Gastroesophageal sphincter (tissue), 3 donors: Measurements from ENCODE around the gene CHCHD1.

ENCODE experiments used
- EP300 ChIP-seq: sonication (generic); formaldehyde crosslinking; IDR thresholded peaks from one replicate; pipeline ENCODE4 v1.6.1; 2017; ENCODE audit warnings: antibody characterized with exemption, mild to moderate bottlenecking
- POLR2A ChIP-seq, 2 donors: fragments of 450-650 bp; IDR thresholded peaks; one replicate each; pipeline ENCODE4 v1.6.1; 2017; ENCODE audit warnings: antibody characterized with exemption in 2 of 2, mild to moderate bottlenecking in 2 of 2, moderate library complexity in 1 of 2
- POLR2AphosphoS5 ChIP-seq: sonication (generic); formaldehyde crosslinking; IDR thresholded peaks from one replicate; pipeline ENCODE4 v1.6.1; 2017; ENCODE audit warnings: antibody characterized with exemption
- TF ChIP-seq, protein P1 (sequence below), 4 experiments: fragments of 200-600 bp in 2 of 4; fragments of 450-650 bp in 2 of 4; sonication (generic) in 1 of 4; IDR thresholded peaks; one replicate each; pipeline ENCODE4 v1.5.1; 2017 to 2019; ENCODE audit warnings: antibody characterized with exemption in 4 of 4, mild to moderate bottlenecking in 2 of 4, moderate library complexity in 2 of 4

DNA sequence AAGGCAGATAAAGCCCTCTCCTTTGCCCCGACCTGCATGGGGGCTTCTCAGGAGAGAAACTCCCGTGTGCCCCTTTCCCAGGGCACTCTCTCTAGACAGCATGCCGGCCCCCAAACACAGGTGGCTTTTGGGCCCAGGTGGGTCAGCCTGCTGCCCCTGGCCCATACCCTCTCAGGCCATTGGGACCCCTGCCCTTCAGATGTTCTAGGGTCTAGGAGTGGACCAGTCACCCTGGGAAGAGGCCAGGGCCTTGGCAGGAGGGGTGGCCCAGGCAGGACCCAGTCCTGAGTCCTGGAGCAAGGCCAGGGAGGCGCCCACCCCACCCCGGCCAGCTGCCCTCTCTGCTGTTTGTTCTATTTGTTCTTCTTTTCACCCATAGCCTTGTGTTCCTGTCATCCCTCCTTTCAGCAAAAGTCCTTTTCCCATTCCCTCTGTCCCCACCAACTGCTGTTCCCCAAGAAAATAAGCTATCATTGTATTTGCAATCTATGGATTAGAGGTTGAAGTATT is 47.0 kb upstream of the CHCHD1 start:
- TF ChIP-seq, protein P1, sequence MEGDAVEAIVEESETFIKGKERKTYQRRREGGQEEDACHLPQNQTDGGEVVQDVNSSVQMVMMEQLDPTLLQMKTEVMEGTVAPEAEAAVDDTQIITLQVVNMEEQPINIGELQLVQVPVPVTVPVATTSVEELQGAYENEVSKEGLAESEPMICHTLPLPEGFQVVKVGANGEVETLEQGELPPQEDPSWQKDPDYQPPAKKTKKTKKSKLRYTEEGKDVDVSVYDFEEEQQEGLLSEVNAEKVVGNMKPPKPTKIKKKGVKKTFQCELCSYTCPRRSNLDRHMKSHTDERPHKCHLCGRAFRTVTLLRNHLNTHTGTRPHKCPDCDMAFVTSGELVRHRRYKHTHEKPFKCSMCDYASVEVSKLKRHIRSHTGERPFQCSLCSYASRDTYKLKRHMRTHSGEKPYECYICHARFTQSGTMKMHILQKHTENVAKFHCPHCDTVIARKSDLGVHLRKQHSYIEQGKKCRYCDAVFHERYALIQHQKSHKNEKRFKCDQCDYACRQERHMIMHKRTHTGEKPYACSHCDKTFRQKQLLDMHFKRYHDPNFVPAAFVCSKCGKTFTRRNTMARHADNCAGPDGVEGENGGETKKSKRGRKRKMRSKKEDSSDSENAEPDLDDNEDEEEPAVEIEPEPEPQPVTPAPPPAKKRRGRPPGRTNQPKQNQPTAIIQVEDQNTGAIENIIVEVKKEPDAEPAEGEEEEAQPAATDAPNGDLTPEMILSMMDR (IDR thresholded peaks at IDR 0.05): no peak
- TF ChIP-seq EP300: no peak
- no peak for TF ChIP-seq POLR2AphosphoS5
- TF ChIP-seq POLR2A (IDR thresholded peaks at IDR 0.05): no peak
